ENCODE measurements around the gene ZSCAN12. TPM values are rescaled to one million over a fixed set of nuclear protein-coding genes. Genes with fewer than 3 reads are reported as not detected.
A peak's percentile ranks its signal among the peaks of the same experiment; 100 is the strongest.

ZSCAN12 gene
- total RNA-seq, 1 donor from 2014 or later, result 5.6 TPM

DNA sequence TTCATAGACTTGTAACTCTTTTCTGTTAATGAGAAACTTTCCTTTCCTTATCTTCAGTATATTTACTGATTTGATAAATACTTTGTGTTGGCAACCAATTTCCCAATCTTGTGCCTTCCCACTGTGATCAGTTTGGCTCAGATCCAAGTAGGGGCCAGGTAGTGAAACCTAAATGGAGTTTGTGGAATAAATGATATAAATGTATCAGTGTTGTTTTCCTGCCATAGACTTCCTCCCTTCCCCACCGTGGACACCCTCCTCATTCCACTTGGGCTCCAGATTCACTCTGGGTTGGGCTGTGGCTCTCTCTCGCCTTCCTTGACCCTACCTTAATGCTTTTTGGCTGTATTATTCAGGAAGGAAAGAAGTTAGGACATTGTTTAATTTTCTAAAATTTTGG lies 48.5 kb downstream of the ZSCAN12 start:
- no peak overlapping the region for H3K27ac ChIP-seq
- no peak for ATAC-seq
- intact Hi-C loops (cut with DNase I), result loop anchor here (10.0 kb wide), 2 partner anchors 96 to 216 kb away; partner anchors contain the start of genes NKAPL and ZKSCAN4
- TF ChIP-seq, protein P1, sequence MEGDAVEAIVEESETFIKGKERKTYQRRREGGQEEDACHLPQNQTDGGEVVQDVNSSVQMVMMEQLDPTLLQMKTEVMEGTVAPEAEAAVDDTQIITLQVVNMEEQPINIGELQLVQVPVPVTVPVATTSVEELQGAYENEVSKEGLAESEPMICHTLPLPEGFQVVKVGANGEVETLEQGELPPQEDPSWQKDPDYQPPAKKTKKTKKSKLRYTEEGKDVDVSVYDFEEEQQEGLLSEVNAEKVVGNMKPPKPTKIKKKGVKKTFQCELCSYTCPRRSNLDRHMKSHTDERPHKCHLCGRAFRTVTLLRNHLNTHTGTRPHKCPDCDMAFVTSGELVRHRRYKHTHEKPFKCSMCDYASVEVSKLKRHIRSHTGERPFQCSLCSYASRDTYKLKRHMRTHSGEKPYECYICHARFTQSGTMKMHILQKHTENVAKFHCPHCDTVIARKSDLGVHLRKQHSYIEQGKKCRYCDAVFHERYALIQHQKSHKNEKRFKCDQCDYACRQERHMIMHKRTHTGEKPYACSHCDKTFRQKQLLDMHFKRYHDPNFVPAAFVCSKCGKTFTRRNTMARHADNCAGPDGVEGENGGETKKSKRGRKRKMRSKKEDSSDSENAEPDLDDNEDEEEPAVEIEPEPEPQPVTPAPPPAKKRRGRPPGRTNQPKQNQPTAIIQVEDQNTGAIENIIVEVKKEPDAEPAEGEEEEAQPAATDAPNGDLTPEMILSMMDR (IDR thresholded peaks at IDR 0.05), result no peak
- no peaks in the 10 kb centered on the region for H3K27me3 ChIP-seq
- DNase-seq, result no peak
- H3K4me1 ChIP-seq, result peaks cover 24% of the 10 kb centered on the region
- H3K36me3 ChIP-seq, result no peaks in the 10 kb centered on the region
- H3K4me3 ChIP-seq, result peak overlapping the region; percentile 77
- no peaks in the 10 kb centered on the region for H3K9me3 ChIP-seq

DNA sequence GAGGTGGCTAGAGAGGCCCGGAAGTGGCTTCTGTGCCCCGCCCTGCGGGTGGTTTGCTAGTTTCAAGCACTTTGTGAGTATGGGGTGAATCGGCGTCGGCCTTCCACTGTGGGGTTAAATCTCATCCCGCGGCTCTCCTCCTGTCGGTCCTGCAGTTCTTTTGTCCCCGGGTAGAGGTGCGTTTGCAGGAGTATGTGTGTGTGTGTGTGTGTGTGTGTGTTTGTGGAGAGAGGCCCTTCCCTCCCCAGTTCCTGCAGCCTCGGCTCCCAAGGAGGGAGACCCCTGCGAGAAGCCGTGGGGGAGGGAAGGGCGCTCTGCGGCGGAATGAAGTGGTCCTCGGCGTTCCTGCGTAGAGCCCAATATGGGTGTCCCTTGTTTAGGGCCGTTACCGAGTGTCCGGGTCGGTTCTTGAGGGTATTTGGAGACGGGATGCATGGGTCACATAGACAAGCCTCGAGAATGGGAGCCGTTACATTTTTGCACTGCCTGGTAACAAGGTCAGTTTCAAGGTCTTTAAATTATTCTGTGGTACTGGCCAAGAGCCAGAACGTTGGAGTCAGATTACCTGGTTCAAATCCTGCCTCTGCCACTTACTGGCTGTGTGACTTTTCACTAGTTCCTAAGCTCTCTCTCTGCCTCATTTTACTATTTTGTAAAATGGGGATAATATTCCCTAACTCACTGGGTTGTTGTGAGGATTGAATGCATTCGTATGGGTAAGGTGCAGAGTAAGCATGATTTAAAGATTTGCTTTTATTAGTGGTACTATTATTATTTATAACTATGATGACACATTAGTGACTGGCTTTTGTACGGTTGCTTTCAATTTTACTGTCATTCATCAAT lies 49.4 kb downstream of the ZSCAN12 start, which contains the start of gene ZKSCAN3:
TSS of gene ZKSCAN3 (plus strand) at position 56 of the 846 bp plus-strand sequence. CDS start 9,640 bp downstream, outside the sequence.
- peak; percentile 94 for DNase-seq
- TF ChIP-seq, protein P1 (IDR thresholded peaks at IDR 0.05), result no peak
- intact Hi-C loops (cut with DNase I), result loop anchor here (10.0 kb wide), 2 partner anchors 95 to 215 kb away; partner anchors contain the start of genes NKAPL and ZKSCAN4
- H3K27me3 ChIP-seq, result no peaks in the 10 kb centered on the region
- peak; percentile 98 for ATAC-seq
- H3K9me3 ChIP-seq, result no peaks in the 10 kb centered on the region
- no peaks in the 10 kb centered on the region for H3K36me3 ChIP-seq
- H3K4me1 ChIP-seq, result peaks cover 17% of the 10 kb centered on the region
- H3K4me3 ChIP-seq, result peak within 1 kb of the TSS; percentile 77
- peak within 1 kb of the TSS; percentile 84 for H3K27ac ChIP-seq

DNA sequence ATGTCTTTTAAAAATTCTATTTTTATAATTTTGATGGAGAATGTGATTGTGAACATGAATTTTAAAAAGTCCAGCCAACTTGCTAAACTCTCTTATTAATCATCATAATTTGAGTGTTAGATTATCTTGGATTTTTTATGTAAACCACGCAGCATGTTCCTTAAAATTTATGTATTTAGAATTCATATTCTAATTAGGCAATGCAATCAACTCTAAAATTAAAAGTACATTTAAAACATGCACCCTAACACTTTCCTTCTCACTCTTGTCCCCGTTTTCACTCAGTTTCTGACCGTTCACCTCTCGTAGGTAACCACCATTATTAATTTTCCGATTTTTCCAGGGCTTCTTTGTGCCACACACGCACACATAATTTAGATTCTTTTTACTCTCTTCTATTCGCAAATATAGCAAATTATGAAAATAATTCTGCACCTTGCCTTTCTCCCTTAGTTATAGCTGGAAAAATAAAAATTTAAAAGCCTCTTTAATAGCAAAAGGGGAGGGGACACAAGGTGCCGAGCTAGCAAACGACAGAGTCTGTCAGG lies 50.1 kb downstream of the ZSCAN12 start:
- TF ChIP-seq, protein P1 (IDR thresholded peaks at IDR 0.05), result no peak
- intact Hi-C loops (cut with DNase I), result no loop called here
- Histone ChIP-seq H3K4me3 (peak overlapping the region; percentile 77), H3K27me3 (no peaks in the 10 kb centered on the region), H3K36me3 (no peaks in the 10 kb centered on the region), H3K9me3 (no peaks in the 10 kb centered on the region), H3K27ac (peak overlapping the region; percentile 84), H3K4me1 (peaks cover 10% of the 10 kb centered on the region)
- no peak for DNase-seq
- no peak for ATAC-seq

DNA sequence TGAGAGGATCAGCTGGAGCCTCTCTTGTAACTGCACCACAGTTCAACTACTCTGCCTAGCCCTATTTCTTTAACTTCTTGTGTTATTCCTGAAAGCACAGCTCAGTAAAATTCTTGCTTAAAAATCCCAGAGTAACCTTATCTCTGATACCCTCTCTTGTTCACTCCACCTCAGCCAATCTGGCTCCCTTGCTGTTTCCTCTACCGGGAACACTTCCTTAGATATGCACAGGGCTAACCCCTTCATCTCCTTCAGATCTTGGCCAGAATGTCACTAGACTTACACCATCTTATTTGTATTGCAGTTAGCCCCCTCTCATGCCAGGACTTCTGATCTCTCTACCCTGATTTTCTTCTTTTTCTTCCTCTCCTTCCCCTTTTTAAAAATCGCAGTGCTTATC lies 52.4 kb downstream of the ZSCAN12 start:
- no peaks in the 10 kb centered on the region for H3K9me3 ChIP-seq
- no peaks in the 10 kb centered on the region for H3K27me3 ChIP-seq
- no peak for DNase-seq
- no peak for ATAC-seq
- no peak overlapping the region for H3K4me3 ChIP-seq
- peaks cover 9% of the 10 kb centered on the region for H3K4me1 ChIP-seq
- TF ChIP-seq, protein P1 (IDR thresholded peaks at IDR 0.05), result no peak
- no peaks in the 10 kb centered on the region for H3K36me3 ChIP-seq
- intact Hi-C loops (cut with DNase I), result no loop called here
- H3K27ac ChIP-seq, result no peak overlapping the region

DNA sequence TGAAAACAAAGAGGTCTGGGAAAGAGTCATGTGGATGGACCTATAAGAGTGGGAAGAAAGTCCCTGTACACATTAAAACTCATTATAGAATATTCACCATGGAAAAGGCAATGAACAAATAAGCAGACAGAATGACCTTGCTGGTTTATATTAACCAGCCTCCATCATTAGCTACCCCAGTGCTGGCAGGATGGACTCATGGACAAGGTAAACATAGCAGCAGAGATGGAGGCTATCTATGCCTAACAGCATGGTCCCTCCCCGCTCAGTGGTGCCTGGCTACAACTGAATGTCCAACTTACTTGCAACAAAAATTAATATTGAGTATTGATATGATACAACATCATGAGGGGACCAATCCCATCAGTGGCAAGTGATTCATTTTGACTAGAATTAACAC lies 54.3 kb downstream of the ZSCAN12 start:
- ATAC-seq, result no peak
- TF ChIP-seq, protein P1 (IDR thresholded peaks at IDR 0.05), result no peak
- intact Hi-C loops (cut with DNase I), result no loop called here

More for the DNA sequence above, 54.3 kb downstream of the ZSCAN12 start:
- Histone ChIP-seq H3K4me1 (no peaks in the 10 kb centered on the region), H3K4me3 (no peak overlapping the region), H3K27me3 (no peaks in the 10 kb centered on the region), H3K36me3 (no peaks in the 10 kb centered on the region), H3K27ac (no peak overlapping the region), H3K9me3 (no peaks in the 10 kb centered on the region)
- DNase-seq, result no peak

All from upper lobe of right lung (tissue), 1 donor.